ENCODE data around the gene PGGHG. TPM values are rescaled to one million over a fixed set of nuclear protein-coding genes. Genes with fewer than 3 reads are reported as not detected.
A peak's percentile ranks its signal among the peaks of the same experiment; 100 is the strongest.

PGGHG gene
- total RNA-seq (ENCODE audit: insufficient read depth, low replicate concordance), result 9.1 TPM

DNA sequence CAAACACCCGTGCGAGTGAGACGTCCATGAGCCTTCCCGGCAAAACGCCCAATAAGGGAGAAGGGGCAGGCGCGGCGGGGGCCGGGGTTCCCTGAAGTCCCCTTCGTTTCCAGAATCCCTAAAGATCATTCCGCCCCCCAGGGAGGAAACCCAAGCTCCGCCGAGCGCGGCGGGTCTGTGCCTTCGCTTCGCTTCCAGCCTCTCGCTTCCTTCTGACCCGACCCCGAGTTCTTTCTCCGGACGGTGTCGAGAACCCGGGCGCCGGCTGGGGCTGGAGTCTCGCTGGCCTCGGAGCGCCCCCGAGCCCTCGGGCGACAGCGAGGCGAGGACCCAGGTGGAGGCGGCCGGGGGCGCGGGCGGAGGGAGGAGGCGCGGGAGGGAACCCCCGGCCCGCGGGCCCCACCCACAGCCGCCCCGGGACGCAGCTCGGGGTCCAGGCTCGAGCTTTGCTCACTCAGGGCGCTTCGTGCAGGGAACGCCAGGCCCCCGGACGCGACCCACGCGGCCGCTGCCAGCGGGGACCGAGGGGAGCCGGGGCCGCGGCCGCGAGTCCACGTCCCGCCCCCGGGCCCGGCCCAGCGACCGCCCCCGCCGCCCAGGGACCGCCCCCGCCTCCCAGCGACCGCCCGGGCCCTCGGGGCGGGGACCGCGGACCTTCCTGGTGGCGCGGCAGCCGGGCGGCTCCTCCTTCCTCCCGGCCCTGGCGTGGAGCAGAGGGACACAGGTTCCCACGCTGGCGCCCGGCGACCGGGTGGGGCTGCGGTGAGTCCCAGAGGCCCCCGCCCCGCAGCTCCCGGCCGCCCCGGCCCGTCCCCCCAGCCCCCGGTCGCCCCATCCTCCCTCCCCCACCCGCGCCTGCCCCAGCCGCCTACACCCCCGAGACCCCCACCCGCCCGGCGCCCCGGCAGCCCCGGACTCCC, at the start of gene PGGHG:
Gene PGGHG, plus strand, starts transcription at position 649 of the 920 bp plus-strand sequence. CDS start 691 bp downstream, outside the sequence.
- DNase-seq (ENCODE audit: low spot score), result peak; percentile 69

DNA sequence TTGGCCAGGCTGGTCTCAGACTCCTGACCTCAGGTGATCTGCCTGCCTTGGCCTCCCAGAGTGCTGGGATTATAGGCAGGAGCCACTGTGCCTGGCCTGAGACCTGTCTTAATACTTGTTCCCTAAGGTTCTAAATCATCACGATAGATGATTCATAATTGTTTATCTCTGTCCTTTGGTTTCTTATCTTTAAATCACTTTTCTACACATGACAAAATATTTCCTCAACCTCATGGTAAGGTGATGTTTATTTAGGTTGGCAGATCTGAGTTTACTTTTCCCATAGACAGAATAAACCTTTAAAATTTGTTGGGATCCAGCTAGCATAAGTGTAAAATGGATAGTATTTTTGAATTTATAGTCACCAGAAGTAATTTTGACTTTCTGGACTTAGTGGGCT, 48.6 kb upstream of the PGGHG start:
- DNase-seq (ENCODE audit: low spot score), result no peak

DNA sequence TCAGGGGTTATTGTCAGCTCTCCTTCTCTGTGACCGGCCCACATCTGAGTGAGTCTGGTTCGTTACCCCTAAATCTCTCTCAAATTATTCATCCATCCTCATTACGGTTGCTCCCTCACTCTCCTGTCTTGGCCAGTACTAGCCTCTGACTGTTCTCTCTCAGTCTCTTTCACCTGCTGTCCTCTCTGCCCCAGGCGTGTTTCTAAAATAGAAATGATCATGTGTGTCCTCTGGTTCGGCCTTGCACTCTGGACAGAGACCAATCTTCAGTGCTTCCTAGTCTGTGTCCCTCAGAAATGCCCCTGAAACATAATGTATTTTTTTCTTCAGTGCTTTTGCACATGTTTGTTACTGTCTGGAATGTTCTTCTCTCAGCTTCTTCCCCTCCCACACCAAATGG, 47.3 kb upstream of the PGGHG start:
- DNase-seq (ENCODE audit: low spot score), result no peak

DNA sequence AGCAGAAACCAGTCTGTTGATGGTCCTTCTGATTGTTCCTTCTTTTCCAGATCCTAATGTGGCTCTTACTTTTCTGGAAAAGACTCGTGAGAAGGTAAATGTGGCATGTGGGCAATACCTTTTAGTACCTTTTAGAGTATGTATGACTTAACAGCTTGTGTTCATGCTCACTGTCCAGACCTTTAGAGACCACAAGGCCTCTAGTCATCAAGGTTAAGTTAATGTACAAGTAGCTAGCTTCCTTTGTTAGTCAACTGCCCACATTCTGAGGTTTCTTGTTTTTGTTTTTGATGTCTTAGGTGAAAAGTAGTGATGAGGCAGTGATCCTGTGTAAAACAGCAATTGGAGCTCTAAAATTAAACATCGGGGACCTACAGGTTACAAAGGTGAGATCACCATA, 44.5 kb upstream of the PGGHG start:
- no peak for DNase-seq (ENCODE audit: low spot score)

DNA sequence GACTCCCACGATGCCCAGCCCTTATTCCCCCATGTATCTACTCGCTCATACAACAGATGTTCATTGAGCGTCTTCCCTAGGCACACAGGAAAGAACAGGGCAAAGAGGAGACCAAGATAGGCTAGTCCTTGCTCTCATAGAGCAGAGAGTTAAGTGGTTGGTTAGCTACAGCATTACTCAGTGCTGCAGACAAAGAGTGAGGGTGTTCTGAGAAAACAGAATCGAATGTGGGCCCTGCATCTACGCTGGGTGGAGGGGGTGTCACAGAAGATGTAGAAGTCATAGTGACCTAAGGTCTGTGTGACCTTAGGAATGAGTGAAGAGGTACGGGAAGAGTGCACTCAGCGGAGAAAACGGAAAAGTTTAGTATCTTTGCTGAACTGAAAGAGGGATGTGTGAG, 39.9 kb upstream of the PGGHG start:
- DNase-seq (ENCODE audit: low spot score), result no peak

DNA sequence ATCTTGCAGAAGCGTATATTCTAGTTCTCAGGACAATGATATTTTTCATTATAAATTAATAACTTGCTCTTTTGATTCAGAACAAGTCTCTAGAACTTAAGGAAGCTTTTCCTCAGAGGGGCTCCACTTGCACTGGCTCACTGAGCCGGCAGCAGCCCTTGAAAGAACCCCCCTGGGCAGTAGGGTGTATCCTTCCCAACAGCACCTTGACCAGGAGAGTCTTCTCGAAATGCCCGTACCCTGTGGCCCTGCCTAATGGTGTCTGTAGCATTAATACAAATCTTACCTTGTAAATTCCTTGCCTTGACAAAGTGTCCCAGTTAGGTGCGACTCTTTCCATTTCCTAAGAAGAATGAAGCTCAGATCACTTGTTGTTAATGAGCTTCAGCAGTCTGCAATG, 38.7 kb upstream of the PGGHG start:
- DNase-seq (ENCODE audit: low spot score), result no peak

DNA sequence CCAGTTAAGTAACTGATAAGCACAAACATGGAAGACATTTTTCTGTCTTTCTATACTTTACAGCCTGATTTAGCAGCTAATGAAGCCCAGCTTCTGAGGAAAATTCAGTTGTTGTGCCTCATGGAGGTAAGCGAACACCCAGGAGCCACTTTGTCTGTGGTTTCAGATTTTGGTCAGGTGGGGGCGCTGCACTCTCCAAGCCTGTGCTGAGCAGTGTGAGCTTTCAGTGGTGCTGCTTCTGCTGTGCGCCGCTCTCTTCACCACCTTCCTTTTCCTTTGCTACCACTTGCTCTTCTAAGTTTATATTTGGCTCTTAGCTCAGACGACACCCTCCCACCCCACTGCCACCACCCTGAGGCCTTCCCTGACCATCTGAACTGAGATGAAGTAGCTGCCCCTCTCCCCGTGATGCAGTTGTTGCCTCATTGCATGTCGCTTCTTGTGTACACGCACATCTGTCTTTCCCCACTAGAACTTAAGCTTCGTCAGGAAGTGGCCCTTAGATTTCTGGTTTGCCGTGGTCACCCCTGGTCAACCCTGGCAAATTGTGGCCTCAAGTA, 38.1 kb upstream of the PGGHG start:
- peak; percentile 28 for DNase-seq (ENCODE audit: low spot score)

DNA sequence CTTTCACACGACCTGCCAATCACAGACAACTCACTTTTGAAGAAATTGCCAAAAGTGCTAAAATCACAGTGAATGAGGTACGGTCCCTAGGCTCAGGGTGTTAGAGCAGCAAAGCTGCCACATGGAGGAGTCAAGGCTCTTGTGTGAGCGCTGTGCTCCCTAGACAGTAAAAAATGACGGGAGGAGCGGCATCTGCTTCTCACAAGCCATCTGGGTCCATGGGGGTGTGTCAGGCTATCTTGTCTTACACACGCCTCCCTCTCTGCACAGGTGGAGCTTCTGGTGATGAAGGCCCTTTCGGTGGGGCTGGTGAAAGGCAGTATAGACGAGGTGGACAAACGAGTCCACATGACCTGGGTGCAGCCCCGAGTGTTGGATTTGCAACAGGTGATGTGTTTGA, 37.4 kb upstream of the PGGHG start:
- DNase-seq (ENCODE audit: low spot score), result no peak

DNA sequence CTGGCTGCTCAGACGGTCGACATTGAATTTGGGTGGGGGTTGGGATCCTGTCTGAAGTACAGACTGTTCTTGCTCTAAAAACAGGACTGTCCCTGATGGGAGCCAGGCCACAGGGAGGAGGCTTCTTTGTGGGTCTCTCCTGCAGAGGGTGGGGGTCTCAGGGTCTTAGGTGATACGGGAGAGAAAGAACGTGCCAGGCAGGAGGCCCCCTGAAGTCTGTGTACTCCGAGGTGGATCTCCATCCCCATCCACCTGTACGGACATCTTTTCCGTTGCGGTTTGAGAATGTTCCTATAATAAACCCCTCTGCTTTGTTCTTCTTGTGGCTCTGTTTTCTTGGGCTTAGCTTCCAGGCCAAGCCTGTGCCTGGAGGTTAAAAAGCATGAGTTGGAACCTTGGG, 36.3 kb upstream of the PGGHG start:
- DNase-seq (ENCODE audit: low spot score), result no peak

DNA sequence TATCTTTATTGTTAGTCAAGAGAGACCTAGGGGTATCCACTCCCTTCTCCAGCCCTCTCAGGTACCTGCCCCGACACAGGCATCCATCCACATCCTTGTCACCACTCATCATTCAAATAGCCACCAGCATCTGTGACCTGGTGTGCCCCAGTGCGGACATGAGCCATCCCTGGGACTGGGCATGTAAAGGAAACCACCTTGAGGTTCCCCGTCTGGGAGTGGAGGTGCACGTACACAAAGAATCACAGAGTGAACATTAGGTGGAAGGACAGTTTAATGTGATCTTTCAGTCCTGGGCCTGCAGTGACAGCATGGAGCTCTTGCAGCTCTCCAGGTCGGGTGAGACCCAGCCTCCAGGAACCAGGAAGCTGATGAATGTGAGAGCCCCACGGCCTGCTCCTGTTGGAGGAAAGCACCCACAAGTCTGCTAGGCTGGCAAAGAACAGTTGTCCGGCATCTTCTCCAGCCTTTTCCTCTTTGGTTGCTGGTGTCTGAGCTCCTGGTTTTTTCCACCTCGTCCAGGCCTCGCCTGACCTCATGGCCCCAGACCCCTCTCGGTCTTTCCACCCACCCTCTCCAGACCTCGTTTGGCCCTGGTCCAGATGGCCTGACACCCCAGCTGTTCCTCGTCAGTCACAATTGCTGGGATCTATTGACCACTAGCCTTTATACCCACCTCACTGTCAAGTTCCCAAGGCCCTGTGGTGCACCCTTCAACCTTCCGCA, 35.6 kb upstream of the PGGHG start:
- DNase-seq (ENCODE audit: low spot score), result no peak

DNA sequence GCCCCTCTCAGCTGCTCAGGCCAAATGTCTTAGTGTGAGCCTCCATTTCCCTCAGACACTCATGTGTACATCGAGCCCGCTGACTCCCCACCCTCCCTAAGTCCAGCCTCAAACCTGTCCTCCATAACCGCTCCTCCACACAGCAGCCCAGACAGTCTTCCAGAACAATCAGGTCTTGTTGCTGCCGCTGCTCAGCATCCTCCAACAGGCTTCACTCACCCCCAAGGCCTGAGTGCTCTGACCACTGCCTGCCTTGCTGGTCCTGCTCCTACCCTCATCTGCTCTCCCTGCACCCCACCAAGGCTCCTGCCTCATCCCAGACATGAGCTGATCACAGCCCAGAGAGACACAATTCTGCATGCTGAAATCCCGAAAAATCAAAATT, 35.0 kb upstream of the PGGHG start:
- no peak for DNase-seq (ENCODE audit: low spot score)

DNA sequence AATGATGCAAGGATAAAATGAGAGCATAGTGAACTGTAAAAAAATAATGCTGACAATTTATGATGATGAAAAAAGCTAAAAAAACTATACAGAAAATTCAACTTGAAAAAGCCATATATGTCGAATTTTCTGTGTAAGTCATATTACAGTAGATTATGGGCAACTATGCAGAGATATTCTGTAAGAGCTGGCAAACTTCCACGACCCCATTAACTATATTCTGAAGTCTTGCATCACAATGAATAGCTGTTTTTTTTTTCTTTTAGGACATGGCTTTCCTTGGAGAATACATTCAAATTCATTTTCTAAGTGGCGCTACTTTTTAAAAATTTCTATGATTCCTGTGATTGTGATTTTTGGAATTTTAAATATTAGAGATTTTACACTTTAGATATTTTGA, 33.8 kb upstream of the PGGHG start:
- DNase-seq (ENCODE audit: low spot score), result peak; percentile 59

DNA sequence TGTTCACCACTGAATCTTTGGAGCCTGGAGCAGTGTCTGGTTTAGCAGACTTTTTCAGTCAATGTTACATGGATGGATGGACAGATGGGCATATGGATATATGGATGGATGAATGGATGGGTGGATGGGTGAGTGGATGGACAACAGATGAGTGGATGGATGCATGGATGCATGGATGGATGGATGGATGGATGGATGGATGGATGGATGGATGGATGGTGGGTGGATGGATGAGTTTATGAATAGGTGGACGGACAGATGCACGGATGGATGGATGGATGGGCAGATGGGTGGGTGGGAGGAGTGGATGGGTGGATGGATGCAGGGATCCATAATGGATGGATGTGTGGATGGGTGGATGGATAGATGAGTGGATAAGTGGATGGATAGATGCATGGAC, 33.1 kb upstream of the PGGHG start:
- no peak for DNase-seq (ENCODE audit: low spot score)

DNA sequence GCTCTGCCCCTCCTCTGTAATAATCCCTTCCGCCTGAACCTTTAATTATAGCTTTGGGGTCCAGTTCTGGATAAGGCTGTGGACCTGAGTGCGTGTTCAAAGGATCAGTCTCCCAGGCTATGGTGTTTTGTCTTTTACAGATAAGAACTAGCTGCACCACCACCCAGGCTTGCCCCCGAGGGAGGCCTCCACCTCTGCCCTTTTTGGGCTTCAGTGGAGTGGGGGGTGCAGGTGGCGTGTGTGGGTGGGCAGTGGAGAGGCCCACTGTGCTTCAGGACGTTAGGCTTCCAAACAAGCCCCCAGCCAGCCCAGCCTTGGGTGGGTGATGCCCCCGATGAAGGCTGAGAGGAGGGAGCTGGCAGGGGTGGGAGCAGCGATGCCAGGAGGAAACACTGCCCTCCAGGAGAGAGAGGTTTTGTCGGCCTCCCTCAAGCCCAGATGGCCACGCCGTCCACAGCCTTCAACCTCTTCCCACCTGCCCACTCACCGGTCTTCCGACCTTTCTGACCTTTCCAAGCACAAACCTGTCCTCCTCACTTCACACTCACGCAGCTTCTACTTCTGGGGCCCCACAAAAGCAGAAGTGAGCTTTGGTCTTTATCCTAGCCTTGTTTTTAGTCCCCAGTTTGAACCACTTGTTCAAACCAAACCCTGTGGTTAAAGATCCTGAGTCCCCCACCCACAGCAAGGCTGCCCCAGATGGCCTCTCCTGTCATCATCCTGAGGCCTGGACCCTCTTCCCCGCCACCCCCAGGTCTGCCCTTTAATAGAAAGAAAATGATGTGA, 31.8 kb upstream of the PGGHG start:
- DNase-seq (ENCODE audit: low spot score), result no peak

DNA sequence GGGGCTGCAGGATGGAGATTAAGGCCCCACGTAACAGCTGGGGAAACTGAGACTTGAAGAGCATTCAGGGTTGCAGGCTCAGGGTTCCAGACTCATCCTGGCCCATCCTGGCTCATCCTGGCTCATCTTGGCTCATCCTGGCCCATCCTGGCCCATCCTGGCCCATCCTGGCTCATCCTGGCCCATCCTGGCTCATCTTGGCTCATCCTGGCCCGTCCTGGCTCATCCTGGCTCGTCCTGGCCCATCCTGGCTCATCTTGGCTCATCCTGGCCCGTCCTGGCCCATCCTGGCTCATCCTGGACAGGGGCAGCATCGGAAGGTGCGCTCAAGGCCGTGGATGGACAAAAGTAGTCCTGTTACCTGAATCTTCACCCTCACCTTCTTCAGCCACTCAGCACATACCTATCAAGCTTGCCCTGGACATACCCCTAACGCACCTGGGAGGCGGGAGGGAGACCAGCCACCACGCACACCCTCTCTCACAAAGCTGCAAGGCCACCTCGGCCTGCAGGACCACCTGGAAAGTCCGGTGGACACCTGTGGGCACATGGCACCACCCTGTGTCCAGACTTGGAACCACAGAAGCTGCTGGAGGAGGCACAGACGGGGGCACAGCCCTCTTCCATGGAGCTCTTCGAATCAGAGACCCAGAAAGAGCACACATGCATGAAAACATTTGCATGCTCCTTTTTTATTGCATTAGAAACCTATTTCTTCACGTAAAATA, 31.0 kb upstream of the PGGHG start:
- DNase-seq (ENCODE audit: low spot score), result no peak

DNA sequence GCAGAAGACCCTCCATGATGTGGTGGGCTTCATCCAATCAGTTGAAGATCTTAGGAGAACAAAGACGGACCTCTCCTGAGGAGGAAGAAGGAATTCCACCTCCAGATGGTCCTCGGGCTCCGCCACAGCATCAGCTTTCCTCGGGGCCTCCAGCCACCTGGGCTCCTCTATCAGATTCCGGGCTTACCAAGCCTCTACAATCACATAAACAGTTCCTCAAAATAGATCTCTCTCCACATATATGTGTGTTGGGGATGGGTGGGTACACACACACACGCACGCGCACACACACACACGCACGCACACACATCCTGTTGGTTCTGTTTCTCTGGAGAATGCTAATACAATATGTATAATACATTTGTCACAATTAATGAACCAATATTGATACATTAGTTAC, 29.5 kb upstream of the PGGHG start:
- DNase-seq (ENCODE audit: low spot score), result no peak

DNA sequence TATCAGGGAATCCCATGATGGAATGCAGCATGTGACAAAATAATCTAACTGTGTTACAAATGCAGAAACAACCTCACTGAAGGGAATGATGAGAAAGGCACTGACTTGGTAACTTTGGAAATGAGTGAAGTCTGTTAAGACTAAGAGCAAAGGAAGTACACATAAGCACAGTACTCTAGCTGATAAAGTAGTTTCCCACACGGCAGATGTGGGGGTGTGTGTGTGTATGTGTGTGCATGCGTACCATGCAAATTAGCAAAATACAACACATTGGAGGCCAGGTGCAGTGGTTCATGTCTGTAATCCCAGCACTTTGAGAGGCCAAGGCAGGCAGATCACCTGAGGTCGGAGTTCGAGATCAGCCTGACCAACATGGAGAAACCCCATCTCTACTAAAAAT, 27.3 kb upstream of the PGGHG start:
- DNase-seq (ENCODE audit: low spot score), result no peak

DNA sequence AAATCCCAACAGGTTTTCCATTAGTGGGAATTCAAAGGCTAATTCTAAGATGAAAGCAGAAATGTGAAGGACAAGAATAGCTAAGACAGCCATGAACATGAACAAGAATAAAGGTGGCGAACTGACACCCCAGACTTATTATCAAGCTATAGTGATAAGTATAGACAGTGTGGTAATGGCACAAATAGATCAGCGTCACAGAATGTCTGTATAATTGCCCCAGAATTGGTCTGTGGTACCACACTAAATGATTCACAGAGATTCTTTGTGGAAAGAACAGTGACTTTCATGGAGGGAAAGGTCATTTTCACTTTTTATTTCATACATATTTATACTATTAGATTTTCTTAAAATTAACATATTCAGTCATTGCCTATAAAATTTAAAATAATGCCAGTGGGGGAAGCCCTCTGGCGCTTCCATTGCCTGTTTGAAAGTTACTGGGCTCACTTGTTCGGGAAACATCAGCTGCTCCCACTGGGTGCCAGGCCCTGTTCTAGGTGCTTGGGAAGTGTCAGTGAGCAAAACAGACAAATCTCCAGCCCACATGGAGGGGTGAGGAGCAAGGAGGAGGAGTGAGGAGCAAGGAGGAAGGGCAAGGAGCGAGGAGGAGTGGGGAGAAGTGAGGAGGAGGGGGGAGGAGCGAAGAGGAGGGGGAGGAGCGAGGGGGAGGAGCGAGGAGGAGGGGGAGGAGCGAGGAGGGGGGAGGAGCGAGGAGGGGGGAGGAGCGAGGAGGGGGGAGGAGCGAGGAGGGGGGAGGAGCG, 22.1 kb upstream of the PGGHG start:
- DNase-seq (ENCODE audit: low spot score), result no peak

DNA sequence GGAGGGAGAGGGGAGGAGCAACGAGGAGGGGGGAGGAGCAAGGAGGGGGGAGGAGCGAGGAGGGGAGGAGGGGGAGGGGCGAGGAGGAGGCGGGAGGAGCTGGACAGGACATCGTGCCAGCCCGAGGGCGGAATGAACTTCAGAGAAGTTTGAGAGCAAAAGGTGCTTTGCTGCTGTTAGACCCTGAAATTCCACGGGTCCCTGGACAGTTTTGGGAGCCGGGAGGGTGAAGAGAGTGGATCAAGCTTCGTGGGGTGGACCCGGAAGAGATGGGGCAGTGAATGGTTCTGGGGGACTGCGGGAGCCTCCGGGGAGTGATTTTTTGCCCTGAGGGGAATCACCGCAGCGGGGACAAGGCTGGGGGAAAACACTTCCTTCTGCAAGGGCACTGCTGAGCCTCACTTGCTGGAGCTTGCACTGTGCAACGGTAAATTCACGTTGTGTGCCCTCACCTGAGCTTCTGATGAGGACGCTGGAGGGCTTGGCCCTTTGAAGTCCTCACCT, 21.4 kb upstream of the PGGHG start:
- DNase-seq (ENCODE audit: low spot score), result no peak

DNA sequence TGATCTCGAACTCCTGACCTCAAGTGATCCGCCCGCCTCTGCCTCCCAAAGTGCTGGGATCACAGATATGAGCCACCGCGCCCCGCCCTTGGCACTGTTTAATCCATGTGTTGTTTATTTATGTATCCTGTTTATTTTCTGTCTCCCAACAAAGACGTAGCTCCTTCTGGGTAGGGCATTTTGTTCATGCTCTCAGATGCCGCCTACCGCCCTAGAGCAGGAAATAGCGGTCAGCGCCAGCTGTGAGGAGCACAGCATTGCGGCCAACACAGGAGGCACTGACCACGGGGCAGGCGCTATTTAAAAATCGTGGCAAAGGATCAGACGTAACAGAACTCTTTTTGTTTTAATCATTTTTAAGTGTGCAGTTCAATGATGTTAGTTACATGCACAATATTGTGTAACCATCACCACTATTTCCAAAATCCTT, 20.2 kb upstream of the PGGHG start:
- DNase-seq (ENCODE audit: low spot score), result peak; percentile 25
